NCI-H748 (cell line): ENCODE results near the gene CCNF.
"Not testable (repeated sequence)": the region's sequence is repeated elsewhere in the genome, so short reads cannot be mapped to it uniquely, and the experiment has no call there.

ENCODE experiments used
- DNase-seq: peaks from one replicate; lab custom pipeline; 2025; ENCODE audit not compliant: unreplicated experiment; lab: John Stamatoyannopoulos, UW

Gene CCNF

GRCh38 chr16:2471016-2471652 lies 41.9 kb downstream of the CCNF start, which contains the start of gene NTN3:
Gene NTN3, plus strand, starts transcription at chr16:2471297. Its CDS starts 405 bp downstream, at chr16:2471702.
- peak; percentile 36 for DNase-seq

- DNase-seq = peak; percentile 20
Measured at GRCh38 chr16:2471653-2472487, 42.6 kb downstream of the CCNF start.

- no peak for DNase-seq
Measured at GRCh38 chr16:2472488-2472864, 43.2 kb downstream of the CCNF start.

GRCh38 chr16:2472885-2473445 lies 43.7 kb downstream of the CCNF start:
- no peak for DNase-seq

GRCh38 chr16:2473446-2473926 lies 44.2 kb downstream of the CCNF start:
- DNase-seq = peak; percentile 27

GRCh38 chr16:2473999-2474876 lies 45.0 kb downstream of the CCNF start:
- DNase-seq = peak; percentile 42

GRCh38 chr16:2474877-2475412 lies 45.7 kb downstream of the CCNF start, which contains the start of gene TBC1D24:
Gene TBC1D24, plus strand, starts transcription at chr16:2475127. Its CDS starts 21,022 bp downstream, at chr16:2496149.
- peak; percentile 78 for DNase-seq

GRCh38 chr16:2475413-2476344 lies 46.4 kb downstream of the CCNF start:
- peak; percentile 38 for DNase-seq

GRCh38 chr16:2476345-2476720 lies 47.1 kb downstream of the CCNF start:
- no peak for DNase-seq

- DNase-seq = no peak
Measured at GRCh38 chr16:2476741-2477140, 47.5 kb downstream of the CCNF start.

- no peak for DNase-seq
Measured at GRCh38 chr16:2477327-2477726, 48.1 kb downstream of the CCNF start.

- peak; percentile 24 for DNase-seq
Measured at GRCh38 chr16:2478279-2478678, 49.0 kb downstream of the CCNF start.

- DNase-seq = not testable (repeated sequence)
Measured at GRCh38 chr16:2479996-2480395, 50.7 kb downstream of the CCNF start.

- DNase-seq = no peak
Measured at GRCh38 chr16:2480948-2481347, 51.7 kb downstream of the CCNF start.

GRCh38 chr16:2481676-2482075 lies 52.4 kb downstream of the CCNF start:
- no peak for DNase-seq

GRCh38 chr16:2482249-2482648 lies 53.0 kb downstream of the CCNF start:
- DNase-seq = no peak

- no peak for DNase-seq
Measured at GRCh38 chr16:2482708-2483534, 53.7 kb downstream of the CCNF start.
